Measurements from ENCODE around the gene NUBP2.

GRCh38 chr16:1788708-1789100 lies 5.9 kb downstream of the NUBP2 start:
- TF ChIP-seq EZH2 (IDR thresholded peaks at IDR 0.05; ENCODE audit: low read length, unreplicated experiment) (no peak), EZH2phosphoT487 (IDR thresholded peaks at IDR 0.05; ENCODE audit: borderline replicate concordance, low read length) (no peak)

Measured in PC-3 (cell line).